ENCODE results near the gene KRTAP3-1.
"Not testable (repeated sequence)": the region's sequence is repeated elsewhere in the genome, so short reads cannot be mapped to it uniquely, and the experiment has no call there.

KRTAP3-1 gene

DNA sequence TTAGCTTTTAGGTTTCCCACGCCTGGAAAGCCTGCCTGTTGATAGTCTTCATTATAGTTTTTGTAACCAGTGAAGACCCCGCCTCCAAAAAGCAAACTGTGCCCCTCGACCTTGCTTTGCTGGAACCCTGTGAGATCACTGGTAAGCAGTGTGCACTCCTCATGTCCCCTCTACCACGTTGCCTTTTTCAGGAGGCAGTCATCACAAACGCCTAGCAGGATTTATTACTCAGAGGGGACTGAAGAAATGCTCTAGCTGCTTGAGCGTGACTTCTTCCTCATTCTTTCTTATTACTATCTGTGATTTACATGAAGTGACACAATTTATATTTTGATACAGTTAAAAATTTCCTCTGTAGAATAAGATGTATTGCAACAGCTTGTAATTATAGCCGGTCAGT, 6.5 kb upstream of the KRTAP3-1 start:
- DNase-seq (ENCODE audit: low read depth) = no peak

GRCh38 chr17:41013606-41014005, 4.7 kb upstream of the KRTAP3-1 start:
- DNase-seq (ENCODE audit: low read depth) = no peak

- no peak for DNase-seq (ENCODE audit: low read depth)
Observed at GRCh38 chr17:41013181-41013580, 4.3 kb upstream of the KRTAP3-1 start.

GRCh38 chr17:41012326-41013120, 3.6 kb upstream of the KRTAP3-1 start:
- no peak for DNase-seq (ENCODE audit: low read depth)

DNA sequence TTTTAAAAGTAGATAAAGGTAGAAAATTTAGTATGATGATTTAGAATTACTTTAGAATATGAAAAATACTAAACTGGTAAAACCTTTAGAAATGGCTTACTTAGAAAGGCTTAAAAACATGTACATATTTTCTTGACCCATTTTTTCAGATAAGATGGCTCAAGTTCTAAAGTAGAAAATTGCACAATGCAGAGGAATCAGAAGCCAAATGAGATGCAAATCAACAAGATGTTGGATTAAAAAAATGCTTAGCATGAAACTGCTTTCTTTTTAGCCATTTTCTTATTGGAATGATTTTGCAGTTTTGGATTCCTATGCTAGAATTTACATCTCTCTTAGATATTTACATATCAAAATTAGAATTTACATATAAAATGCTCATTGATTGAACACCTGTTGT, 1.5 kb upstream of the KRTAP3-1 start:
- DNase-seq (ENCODE audit: low read depth) = no peak

GRCh38 chr17:41009936-41010335, 1.0 kb upstream of the KRTAP3-1 start:
- no peak for DNase-seq (ENCODE audit: low read depth)

- no peak for DNase-seq (ENCODE audit: low read depth)
Observed at GRCh38 chr17:41009301-41009760, 403 bp upstream of the KRTAP3-1 start.

DNA sequence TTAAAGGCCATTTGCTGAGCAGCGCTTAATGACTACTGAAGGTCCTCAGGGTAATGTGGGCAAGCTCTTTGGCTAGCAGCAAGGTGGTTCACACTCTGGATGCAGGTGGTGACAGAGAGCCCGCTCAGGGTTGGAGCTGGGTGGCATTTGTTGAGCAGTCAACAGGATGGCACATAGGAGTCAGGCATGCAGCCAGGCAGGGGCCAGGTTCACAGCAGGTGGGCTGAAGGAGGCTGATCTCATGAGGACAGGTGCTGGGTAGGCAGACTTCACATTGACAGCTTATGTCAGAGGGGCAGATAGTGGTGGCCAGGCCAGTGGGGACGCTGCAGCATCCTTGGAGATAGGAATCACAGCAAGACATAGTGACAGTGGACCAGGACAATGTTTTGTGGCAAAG, 4.5 kb downstream of the KRTAP3-1 start:
- DNase-seq (ENCODE audit: low read depth) = no peak

DNA sequence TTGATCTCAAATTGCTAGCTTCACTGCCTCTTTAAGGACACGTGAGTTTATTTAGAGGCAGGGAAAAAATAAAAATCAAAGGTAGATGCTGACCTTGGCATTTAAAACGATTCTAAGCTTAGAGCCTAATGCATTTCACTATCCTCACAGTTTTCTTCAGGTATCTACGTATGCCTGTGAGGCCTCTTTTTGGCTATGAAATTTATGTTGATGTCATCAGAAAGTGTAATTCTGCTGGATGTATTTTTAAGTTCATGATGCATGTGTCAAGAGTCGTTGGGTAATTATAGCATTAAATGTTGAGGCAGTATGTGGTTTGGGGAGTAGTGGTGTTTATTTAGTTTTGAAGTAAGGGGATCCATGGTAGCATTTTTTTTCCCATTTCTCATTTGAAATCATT, 5.0 kb downstream of the KRTAP3-1 start:
- no peak for DNase-seq (ENCODE audit: low read depth)

- no peak for DNase-seq (ENCODE audit: low read depth)
Observed at GRCh38 chr17:41002814-41003213, 6.1 kb downstream of the KRTAP3-1 start.

- DNase-seq (ENCODE audit: low read depth) = no peak
Observed at GRCh38 chr17:41001795-41002194, 7.1 kb downstream of the KRTAP3-1 start.

DNA sequence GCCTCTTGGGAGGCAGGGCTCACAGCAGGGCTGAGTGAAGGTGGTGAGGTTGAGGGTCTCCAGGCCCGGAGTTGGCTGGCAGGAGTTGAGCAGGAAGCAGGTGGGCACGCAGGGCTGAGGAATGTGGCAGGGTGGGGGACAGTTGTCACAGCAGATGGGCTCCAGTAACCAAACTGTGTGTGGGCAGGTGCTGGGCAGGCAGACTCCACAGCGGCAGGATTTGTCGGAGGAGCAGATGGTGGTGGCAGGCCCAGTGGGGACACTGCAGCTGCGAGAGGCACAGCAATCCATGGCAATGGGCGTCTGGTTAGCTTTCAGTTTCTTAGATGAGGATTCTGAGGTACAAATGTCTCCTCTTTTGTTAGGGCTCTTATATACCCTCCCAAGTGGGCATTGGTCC, 9.4 kb downstream of the KRTAP3-1 start, which contains the start of gene KRTAP3-2:
KRTAP3-2 (minus strand) TSS at position 344 of the 400 bp plus-strand sequence; CDS start at position 291, 53 bp downstream.
- DNase-seq (ENCODE audit: low read depth) = not testable (repeated sequence)

DNA sequence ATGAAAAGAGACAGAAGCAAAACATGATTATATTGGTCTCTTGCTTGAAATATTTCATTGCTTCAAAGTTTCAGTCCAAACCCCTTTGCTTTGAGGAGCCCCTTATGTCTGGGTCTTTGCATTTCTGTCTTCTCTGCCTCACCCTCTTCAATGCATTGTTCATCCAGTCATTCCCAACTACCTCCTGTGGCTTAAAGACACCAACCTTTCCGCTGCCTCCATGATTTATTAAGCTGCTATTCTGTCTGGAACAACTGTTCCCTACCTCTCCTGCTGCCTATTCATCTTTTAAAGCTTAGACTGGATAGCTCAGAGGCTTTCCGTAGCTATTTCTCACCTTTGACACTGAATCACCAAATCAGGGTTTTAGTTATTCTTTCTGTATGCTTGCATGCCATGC, 11.6 kb downstream of the KRTAP3-1 start:
- no peak for DNase-seq (ENCODE audit: low read depth)

DNA sequence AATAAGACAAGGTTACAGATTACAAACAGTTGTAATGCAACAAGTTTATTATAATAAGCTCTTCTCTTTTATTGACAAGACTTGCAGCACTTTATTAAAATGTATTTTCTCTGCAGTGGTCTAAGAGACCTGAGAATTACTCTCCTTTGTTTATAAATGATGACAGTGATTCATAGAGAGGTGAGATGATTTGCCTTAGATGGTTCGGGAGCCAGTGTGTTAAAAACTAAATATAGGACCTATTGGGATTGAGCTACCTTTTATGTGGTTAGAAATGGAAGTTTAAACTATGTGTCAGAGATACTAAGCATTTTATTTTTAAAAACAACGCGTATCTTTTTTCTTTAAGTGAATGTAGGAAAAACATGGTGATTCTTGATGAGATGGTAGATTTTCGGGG, 12.1 kb downstream of the KRTAP3-1 start:
- no peak for DNase-seq (ENCODE audit: low read depth)

DNA sequence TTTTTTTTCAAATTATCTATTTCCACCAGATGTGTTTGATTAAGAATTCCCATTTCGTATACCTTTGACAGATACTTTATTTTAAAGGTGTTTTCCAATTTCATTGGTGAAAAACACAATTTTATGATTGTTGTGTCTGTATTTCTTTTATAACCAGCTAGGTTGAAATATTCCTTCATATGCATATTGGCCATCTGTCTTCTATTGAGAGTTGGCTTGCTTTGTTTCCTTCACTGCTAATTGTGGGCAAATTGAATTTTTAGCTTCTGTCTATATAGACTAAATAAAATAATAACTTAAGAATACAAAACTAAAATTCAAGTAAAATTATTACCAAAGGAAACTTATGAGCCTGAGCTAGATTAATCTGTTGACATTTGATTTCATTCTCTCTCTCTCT, 13.8 kb downstream of the KRTAP3-1 start:
- DNase-seq (ENCODE audit: low read depth) = no peak

DNA sequence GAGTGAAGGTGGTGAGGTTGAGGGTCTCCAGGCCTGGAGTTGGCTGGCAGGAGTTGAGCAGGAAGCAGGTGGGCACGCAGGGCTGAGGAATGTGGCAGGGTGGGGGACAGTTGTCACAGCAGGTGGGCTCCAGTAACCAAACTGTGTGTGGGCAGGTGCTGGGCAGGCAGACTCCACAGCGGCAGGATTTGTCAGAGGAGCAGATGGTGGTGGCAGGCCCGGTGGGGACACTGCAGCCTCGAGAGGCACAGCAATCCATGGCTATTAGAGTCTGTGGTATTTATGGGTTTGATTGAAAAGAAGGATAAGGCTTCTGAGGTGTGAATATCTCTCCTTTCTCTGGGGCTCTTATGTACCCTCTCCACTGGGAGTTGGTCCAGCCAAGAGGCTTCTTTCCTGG, 15.1 kb downstream of the KRTAP3-1 start, which contains the start of gene KRTAP3-3:
KRTAP3-3 (minus strand) TSS at position 326 of the 400 bp plus-strand sequence; CDS start at position 259, 67 bp downstream.
- DNase-seq (ENCODE audit: low read depth) = no peak

- no peak for DNase-seq (ENCODE audit: low read depth)
Observed at GRCh38 chr17:40993084-40993483, 15.8 kb downstream of the KRTAP3-1 start.

DNA sequence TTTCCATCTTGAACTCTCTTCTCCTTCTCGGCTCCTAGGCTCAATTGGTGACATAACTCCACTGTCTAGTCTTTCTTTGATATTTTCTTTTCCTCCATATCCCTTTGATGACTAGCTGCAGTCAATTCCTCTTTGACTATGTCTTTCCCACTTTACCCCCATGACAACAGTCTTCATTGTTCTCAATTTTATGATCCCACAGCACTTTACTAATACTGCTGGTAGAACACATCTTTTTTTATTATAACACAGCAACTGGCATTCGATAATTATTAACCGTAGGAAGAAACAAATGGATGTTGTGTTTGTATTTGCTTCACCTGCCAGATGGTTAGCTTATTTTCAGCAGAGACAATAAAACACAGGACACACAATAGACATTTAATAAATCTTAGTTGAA, 16.3 kb downstream of the KRTAP3-1 start:
- DNase-seq (ENCODE audit: low read depth) = no peak

- no peak for DNase-seq (ENCODE audit: low read depth)
Observed at GRCh38 chr17:40986920-40987319, 22.0 kb downstream of the KRTAP3-1 start.

DNA sequence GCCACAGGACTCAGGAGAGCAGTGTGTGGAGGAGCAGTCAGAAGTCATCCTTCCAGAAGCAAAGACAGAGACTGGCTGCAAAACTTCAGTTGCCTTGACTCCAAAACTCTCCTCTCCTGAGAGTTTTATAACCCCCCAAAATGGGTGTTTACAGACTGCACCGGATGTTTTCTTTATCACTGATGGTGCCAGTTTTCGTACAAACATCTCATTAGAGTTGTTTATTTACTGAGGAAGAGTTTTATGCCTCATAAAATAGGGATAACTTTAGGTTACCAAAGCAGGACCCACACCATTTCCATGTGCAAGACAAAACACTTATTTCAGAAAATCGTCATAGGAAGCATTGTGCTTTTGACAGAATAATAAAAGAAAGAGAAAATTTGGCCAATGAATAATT, 24.7 kb downstream of the KRTAP3-1 start, which contains the start of gene KRT40:
KRT40 (minus strand) TSS at position 101 of the 400 bp plus-strand sequence; CDS start at position 48, 53 bp downstream.
- DNase-seq (ENCODE audit: low read depth) = no peak

GRCh38 chr17:40981115-40981514, 27.8 kb downstream of the KRTAP3-1 start:
- no peak for DNase-seq (ENCODE audit: low read depth)

DNA sequence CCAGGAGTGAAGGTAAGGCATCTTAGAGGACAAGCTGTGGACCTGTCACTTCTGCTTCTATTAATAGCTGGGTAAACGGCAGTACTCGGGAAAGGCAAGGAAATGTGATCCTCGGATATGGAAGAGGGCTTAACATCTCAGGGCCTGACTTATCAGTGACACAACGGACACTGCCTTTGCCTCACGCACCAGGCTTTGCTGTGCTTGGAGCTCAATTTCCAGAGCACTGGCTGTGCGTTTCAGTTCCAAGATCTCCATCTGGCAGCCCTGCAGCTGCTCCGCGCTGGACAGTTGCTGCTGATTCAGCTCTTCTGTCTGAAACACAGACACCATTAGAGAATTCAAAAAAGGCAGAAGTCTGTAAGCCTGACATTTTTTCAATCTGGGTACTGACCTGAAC, 28.3 kb downstream of the KRTAP3-1 start:
- DNase-seq (ENCODE audit: low read depth) = no peak

GRCh38 chr17:40980117-40980516, 28.8 kb downstream of the KRTAP3-1 start:
- DNase-seq (ENCODE audit: low read depth) = no peak
